H9 (cell line): ENCODE results near the gene APBB2. TPM values are rescaled to one million over a fixed set of nuclear protein-coding genes. Genes with fewer than 3 reads are reported as not detected.
A peak's percentile ranks its signal among the peaks of the same experiment; 100 is the strongest.

Experiments
- DNase-seq: peaks from one replicate; pipeline ENCODE4 v3.0.0-alpha.2; 2017
- H2AFZ ChIP-seq: one replicate; pipeline ENCODE4 v1.6.1; 2013; ENCODE audit warnings: mild to moderate bottlenecking, low read length, control low read depth, moderate library complexity
- H2AK5ac ChIP-seq: 2 replicates; pipeline ENCODE4 v1.6.1; 2013; ENCODE audit warnings: low read length, control low read depth, mixed read lengths; ENCODE audit not compliant: insufficient read length
- H2BK120ac ChIP-seq: one replicate; pipeline ENCODE4 v1.6.1; 2013; ENCODE audit warnings: low read depth, mild to moderate bottlenecking, low read length, control low read depth, inconsistent platforms; ENCODE audit not compliant: poor library complexity, severe bottlenecking
- H2BK12ac ChIP-seq: 2 replicates; pipeline ENCODE4 v1.6.1; 2013; ENCODE audit warnings: low read length, control low read depth, mixed read lengths, low read depth; ENCODE audit not compliant: insufficient read length
- H2BK15ac ChIP-seq: 2 replicates; pipeline ENCODE4 v1.6.1; 2013; ENCODE audit warnings: low read depth, low read length, control low read depth
- H2BK20ac ChIP-seq: one replicate; pipeline ENCODE4 v1.6.1; 2013; ENCODE audit warnings: low read depth, mild to moderate bottlenecking, low read length, control low read depth, inconsistent platforms; ENCODE audit not compliant: poor library complexity, severe bottlenecking
- H2BK5ac ChIP-seq: 2 replicates; pipeline ENCODE4 v1.6.1; 2013; ENCODE audit warnings: low read length, control low read depth, mixed read lengths; ENCODE audit not compliant: insufficient read length
- H3K14ac ChIP-seq: 2 replicates; pipeline ENCODE4 v1.6.1; 2013; ENCODE audit warnings: low read length, control low read depth; ENCODE audit not compliant: insufficient read depth
- H3K18ac ChIP-seq: 2 replicates; pipeline ENCODE4 v1.6.1; 2013; ENCODE audit warnings: low read depth, mild to moderate bottlenecking, mixed read lengths, low read length, control low read depth; ENCODE audit not compliant: insufficient read length
- H3K23ac ChIP-seq: 2 replicates; pipeline ENCODE4 v1.6.1; 2013; ENCODE audit warnings: low read length, control low read depth, mixed read lengths, low read depth; ENCODE audit not compliant: insufficient read length
- H3K23me2 ChIP-seq: 2 replicates; pipeline ENCODE4 v1.6.1; 2013; ENCODE audit warnings: low read depth, mild to moderate bottlenecking, mixed read lengths, low read length, control low read depth; ENCODE audit not compliant: insufficient read length, poor library complexity, severe bottlenecking
- H3K27ac ChIP-seq: 2 replicates; pipeline ENCODE4 v1.5.1; 2013; ENCODE audit warnings: low read length, control low read depth, mixed read lengths, low read depth; ENCODE audit not compliant: insufficient read length
- H3K27me3 ChIP-seq: 2 replicates; pipeline ENCODE4 v1.6.1; 2013; ENCODE audit warnings: low read length, control low read depth, inconsistent platforms; ENCODE audit not compliant: insufficient read depth
- H3K4ac ChIP-seq: 2 replicates; pipeline ENCODE4 v1.6.1; 2013; ENCODE audit warnings: low read depth, mild to moderate bottlenecking, control low read depth, inconsistent platforms, low read length, moderate library complexity
- H3K4me1 ChIP-seq: 2 replicates; pipeline ENCODE4 v1.6.1; 2013; ENCODE audit warnings: low read length, control low read depth, inconsistent platforms; ENCODE audit not compliant: insufficient read depth
- H3K4me2 ChIP-seq: 2 replicates; pipeline ENCODE4 v1.6.1; 2013; ENCODE audit warnings: low read length, control low read depth, mixed read lengths; ENCODE audit not compliant: insufficient read length, insufficient read depth
- H3K56ac ChIP-seq: 2 replicates; pipeline ENCODE4 v1.6.1; 2013; ENCODE audit warnings: low read depth, mild to moderate bottlenecking, mixed read lengths, low read length, control low read depth; ENCODE audit not compliant: insufficient read length
- H3K79me1 ChIP-seq: 2 replicates; pipeline ENCODE4 v1.6.1; 2013; ENCODE audit warnings: low read depth, mild to moderate bottlenecking, moderate library complexity, low read length, control low read depth, inconsistent platforms; ENCODE audit not compliant: insufficient read depth, poor library complexity, severe bottlenecking
- H3K79me2 ChIP-seq: 2 replicates; pipeline ENCODE4 v1.6.1; 2013; ENCODE audit warnings: low read length, control low read depth, inconsistent platforms; ENCODE audit not compliant: insufficient read depth
- H3K9ac ChIP-seq: 2 replicates; pipeline ENCODE4 v1.6.1; 2013; ENCODE audit warnings: low read length, control low read depth, mixed read lengths; ENCODE audit not compliant: insufficient read length; ENCODE audit errors: extremely low read depth
- H3K9me3 ChIP-seq: one replicate; pipeline ENCODE4 v1.6.1; 2013; ENCODE audit warnings: low read depth, low read length, inconsistent platforms; ENCODE audit not compliant: control insufficient read depth
- H3T11ph ChIP-seq: one replicate; pipeline ENCODE4 v1.6.1; 2013; ENCODE audit warnings: mild to moderate bottlenecking, low read length, control low read depth, inconsistent platforms
- H4K20me1 ChIP-seq: one replicate; pipeline ENCODE4 v1.6.1; 2013; ENCODE audit not compliant: control insufficient read depth, insufficient read length, insufficient read depth
- H4K5ac ChIP-seq: 2 replicates; pipeline ENCODE4 v1.6.1; 2013; ENCODE audit warnings: low read depth, mild to moderate bottlenecking, mixed read lengths, low read length, control low read depth; ENCODE audit not compliant: insufficient read length
- H4K8ac ChIP-seq: replicated peaks from 2 replicates; pipeline ENCODE4 v1.6.1; 2013; ENCODE audit warnings: low read length, control low read depth, mixed read lengths, low read depth; ENCODE audit not compliant: insufficient read length
- H4K91ac ChIP-seq: 2 replicates; pipeline ENCODE4 v1.6.1; 2013; ENCODE audit warnings: low read depth, mild to moderate bottlenecking, moderate library complexity, mixed read lengths, low read length, control low read depth; ENCODE audit not compliant: insufficient read length
- H3K27ac Mint-ChIP-seq, 3 experiments: 2 replicates in 2 of 3; 3 replicates in 1 of 3; pipeline ENCODE4 v1.8.0; 2020 to 2021; ENCODE audit warnings: mixed read lengths in 3 of 3, mild to moderate bottlenecking in 1 of 3, moderate library complexity in 1 of 3
- H3K27me3 Mint-ChIP-seq: 2 replicates; pipeline ENCODE4 v1.8.0; 2021; ENCODE audit warnings: low read depth, mild to moderate bottlenecking, moderate library complexity, mixed read lengths
- H3K36me3 Mint-ChIP-seq, 3 experiments: 2 replicates in 2 of 3; 3 replicates in 1 of 3; pipeline ENCODE4 v1.8.0; 2020 to 2021; ENCODE audit warnings: low read depth in 3 of 3, mixed read lengths in 3 of 3; ENCODE audit not compliant: insufficient read depth in 1 of 3
- H3K4me1 Mint-ChIP-seq, 2 experiments: 2 replicates each; pipeline ENCODE4 v1.8.0; 2020; ENCODE audit warnings: mixed read lengths in 2 of 2
- H3K4me3 Mint-ChIP-seq, 2 experiments: 2 replicates in 1 of 2; 3 replicates in 1 of 2; pipeline ENCODE4 v1.8.0; 2020 to 2021; ENCODE audit warnings: mild to moderate bottlenecking in 2 of 2, mixed read lengths in 2 of 2, moderate library complexity in 1 of 2
- H3K9me3 Mint-ChIP-seq, 2 experiments: 2 replicates in 1 of 2; 3 replicates in 1 of 2; pipeline ENCODE4 v1.8.0; 2020; ENCODE audit warnings: mild to moderate bottlenecking in 2 of 2, mixed read lengths in 2 of 2, moderate library complexity in 1 of 2
- WGBS: extraction: QIAGEN DNeasy Blood & Tissue Kit; methylation state at CpG from one replicate; pipeline ENCODE4 v1.1.7; 2013; ENCODE audit warnings: missing lambda C conversion rate, low lambda C conversion rate, mixed read lengths; ENCODE audit not compliant: insufficient read length; ENCODE audit errors: extremely low coverage; 5-methylcytosine and 5-hydroxymethylcytosine counted together
- total RNA-seq: library from RNA; stranded (reverse); gene quantifications from 2 replicates; pipeline ENCODE4 v1.2.1, GENCODE V29; 2021
- TF ChIP-seq, protein P1 (sequence below): fragments of 200-600 bp; sonication (generic); conservative IDR thresholded peaks from 3 replicates; pipeline ENCODE4 v1.8.0; 2021; ENCODE audit warnings: antibody characterized with exemption, mild to moderate bottlenecking

The APBB2 gene
- total RNA-seq, 1 experiment from 2014 or later: 39.6 TPM

- Histone ChIP-seq H4K91ac (no peak overlapping the region), H3K27ac (no peak overlapping the region)
Measured at GRCh38 chr4:41079881-41080560, 134.3 kb downstream of the APBB2 start.

More at GRCh38 chr4:41079881-41080560, 134.3 kb downstream of the APBB2 start:
- no peaks in the 10 kb centered on the region for H3K27me3 Mint-ChIP-seq
- Histone ChIP-seq H3K14ac (no peak overlapping the region), H2BK12ac (no peak overlapping the region), H3K79me2 (no peaks in the 10 kb centered on the region), H3K4ac (no peak overlapping the region), H4K5ac (no peak overlapping the region), H3K23ac (no peak overlapping the region), H3K4me1 (peaks cover 4% of the 10 kb centered on the region; the same call in 1 of the 2 replicates), H3T11ph (no peak overlapping the region), H2BK15ac (no peak overlapping the region), H3K9me3 (no peaks in the 10 kb centered on the region), H2AFZ (no peak overlapping the region), H3K9ac (no peak overlapping the region), H4K20me1 (no peaks in the 10 kb centered on the region), H3K56ac (no peak overlapping the region), H3K23me2 (no peaks in the 10 kb centered on the region), H2BK20ac (no peak overlapping the region), H3K18ac (no peak overlapping the region), H2BK120ac (no peak overlapping the region), H4K8ac (no peak overlapping the region), H2BK5ac (no peak overlapping the region), H3K79me1 (no peaks in the 10 kb centered on the region), H2AK5ac (no peak overlapping the region), H3K4me2 (no peak overlapping the region), H3K27me3 (no peaks in the 10 kb centered on the region)
- no CpG with 5 or more reads among the region's 6 CpGs for WGBS
- TF ChIP-seq, protein P1, sequence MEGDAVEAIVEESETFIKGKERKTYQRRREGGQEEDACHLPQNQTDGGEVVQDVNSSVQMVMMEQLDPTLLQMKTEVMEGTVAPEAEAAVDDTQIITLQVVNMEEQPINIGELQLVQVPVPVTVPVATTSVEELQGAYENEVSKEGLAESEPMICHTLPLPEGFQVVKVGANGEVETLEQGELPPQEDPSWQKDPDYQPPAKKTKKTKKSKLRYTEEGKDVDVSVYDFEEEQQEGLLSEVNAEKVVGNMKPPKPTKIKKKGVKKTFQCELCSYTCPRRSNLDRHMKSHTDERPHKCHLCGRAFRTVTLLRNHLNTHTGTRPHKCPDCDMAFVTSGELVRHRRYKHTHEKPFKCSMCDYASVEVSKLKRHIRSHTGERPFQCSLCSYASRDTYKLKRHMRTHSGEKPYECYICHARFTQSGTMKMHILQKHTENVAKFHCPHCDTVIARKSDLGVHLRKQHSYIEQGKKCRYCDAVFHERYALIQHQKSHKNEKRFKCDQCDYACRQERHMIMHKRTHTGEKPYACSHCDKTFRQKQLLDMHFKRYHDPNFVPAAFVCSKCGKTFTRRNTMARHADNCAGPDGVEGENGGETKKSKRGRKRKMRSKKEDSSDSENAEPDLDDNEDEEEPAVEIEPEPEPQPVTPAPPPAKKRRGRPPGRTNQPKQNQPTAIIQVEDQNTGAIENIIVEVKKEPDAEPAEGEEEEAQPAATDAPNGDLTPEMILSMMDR: no peak
- no peak overlapping the region for H3K4me3 Mint-ChIP-seq
- peaks cover 13 to 15% of the 10 kb centered on the region in 2 experiments for H3K4me1 Mint-ChIP-seq
- DNase-seq: no peak
- H3K27ac Mint-ChIP-seq: peak overlapping the region in 1 of 3 experiments; percentile 91; a peak in 3 of 7 replicates
- no peaks in the 10 kb centered on the region for H3K9me3 Mint-ChIP-seq
- H3K36me3 Mint-ChIP-seq: no peaks in the 10 kb centered on the region
